NCI-H460 (cell line): ENCODE results near the gene MAP3K7. TPM values are rescaled to one million over a fixed set of nuclear protein-coding genes. Genes with fewer than 3 reads are reported as not detected.

Experiments used
- DNase-seq: peaks from one replicate; pipeline ENCODE4 v3.0.0-alpha.2; 2016; ENCODE audit warnings: low read depth; ENCODE audit errors: extremely low read depth
- total RNA-seq: library from RNA; depleted of rRNA; stranded (reverse); fragments of >200 nt; shearing (Covaris generic); gene quantifications from 2 replicates; pipeline ENCODE4 v1.2.3, GENCODE V29; 2014

Gene MAP3K7
- total RNA-seq, 1 experiment from 2014 or later, result 22.6 TPM

- DNase-seq, result no peak
These were observed 101.1 kb downstream of the MAP3K7 start for GRCh38 chr6:90485635-90486277.

DNA sequence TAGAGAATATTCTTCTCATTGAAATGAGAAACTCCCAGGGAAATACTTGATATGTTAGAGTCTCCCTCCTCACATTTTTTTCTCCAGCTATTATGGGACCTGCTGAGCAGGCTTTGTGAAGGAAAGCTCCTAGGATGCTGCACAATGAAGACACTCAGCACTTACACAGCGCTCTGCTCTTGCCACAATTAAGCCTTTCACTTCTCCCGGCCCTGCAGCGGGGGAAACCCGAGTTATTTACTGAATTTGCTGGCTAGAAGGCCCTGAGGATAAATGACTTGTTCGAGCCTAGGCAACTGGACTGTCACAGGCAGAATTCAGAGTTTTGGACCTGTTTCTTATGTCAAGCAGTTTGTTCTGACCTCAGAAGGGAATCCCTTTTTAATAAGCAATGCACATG lies 102.0 kb downstream of the MAP3K7 start:
- no peak for DNase-seq

DNA sequence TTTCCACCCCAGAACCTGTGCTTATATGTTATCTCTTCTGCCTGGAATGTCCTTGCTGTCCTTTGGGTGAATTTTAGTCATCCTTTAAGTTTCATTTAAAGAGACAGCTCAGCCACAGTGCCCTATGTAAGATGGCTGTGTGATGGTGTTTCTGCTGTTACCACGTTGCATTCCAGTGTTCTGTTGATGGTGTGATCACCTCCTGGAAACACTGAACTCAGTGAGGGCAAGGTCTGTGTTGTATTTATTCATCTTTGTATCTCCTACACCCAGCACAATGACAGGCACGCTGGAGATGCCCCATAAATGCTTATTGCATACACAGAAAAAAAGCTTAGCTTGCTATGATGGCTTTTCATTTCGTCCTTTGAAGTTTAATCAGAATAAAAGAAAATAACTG lies 102.5 kb downstream of the MAP3K7 start:
- no peak for DNase-seq

- DNase-seq, result no peak
These were observed 102.9 kb downstream of the MAP3K7 start for GRCh38 chr6:90483956-90484355.

- no peak for DNase-seq
These were observed 103.6 kb downstream of the MAP3K7 start for GRCh38 chr6:90483116-90483839.

GRCh38 chr6:90480666-90481065 lies 106.2 kb downstream of the MAP3K7 start:
- DNase-seq, result no peak

DNA sequence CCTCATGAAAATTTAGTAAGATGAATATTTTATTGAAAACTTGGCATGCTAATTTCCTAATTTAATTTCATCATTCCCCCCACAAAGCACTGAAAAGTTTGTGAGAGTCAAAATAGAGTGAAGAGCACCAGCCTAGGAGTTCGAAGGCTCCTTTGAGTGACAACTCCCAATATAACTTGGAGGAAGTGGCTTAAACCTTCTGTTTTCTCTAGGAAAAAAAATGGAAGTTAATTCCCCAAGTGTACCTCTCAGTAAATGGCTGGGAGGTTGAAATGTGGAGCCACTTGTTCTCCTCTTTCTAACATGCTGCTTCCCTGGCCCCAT lies 107.3 kb downstream of the MAP3K7 start:
- DNase-seq, result no peak

GRCh38 chr6:90478789-90479602 lies 107.9 kb downstream of the MAP3K7 start:
- peak; percentile 90 for DNase-seq

- DNase-seq, result no peak
These were observed 108.6 kb downstream of the MAP3K7 start for GRCh38 chr6:90478278-90478677.

GRCh38 chr6:90477366-90477765 lies 109.5 kb downstream of the MAP3K7 start:
- no peak for DNase-seq

DNA sequence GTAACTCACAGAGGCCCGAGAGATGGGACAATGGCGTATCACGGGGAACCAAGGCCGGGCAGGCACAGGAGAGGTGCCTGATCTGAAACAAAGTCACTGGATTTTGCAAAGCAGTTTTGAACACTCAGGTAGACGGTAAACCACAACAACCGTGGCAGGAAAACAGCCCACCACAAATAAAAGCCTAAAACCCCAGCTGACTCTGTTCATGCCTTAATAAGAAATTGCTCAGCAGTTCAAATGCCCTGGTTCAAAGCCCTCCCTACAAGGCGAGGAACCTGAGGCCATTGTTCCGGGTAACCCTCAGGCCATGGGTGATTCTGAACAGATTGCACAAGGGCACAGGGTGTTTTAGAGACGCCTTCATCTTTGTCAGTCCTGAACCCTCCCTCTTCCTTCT lies 114.2 kb downstream of the MAP3K7 start:
- no peak for DNase-seq

DNA sequence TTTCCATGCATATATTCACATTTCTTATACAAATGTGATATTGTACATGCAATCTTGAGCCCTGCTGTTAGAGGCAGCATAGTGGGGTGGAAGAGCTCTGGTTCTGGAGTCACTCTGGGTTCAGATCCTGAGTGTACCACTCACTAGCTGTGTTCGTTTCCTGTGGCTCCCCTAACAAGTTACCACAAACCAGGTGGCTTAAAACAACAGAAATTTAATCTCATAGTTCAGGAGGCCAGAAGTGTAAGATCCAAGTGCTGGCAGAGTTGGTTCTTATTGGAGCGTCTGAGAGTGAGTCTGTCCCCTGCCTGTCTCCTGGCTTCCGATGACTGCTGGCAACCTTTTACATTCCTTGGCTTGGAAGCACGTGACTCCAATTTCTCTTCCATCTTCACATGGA lies 115.6 kb downstream of the MAP3K7 start:
- no peak for DNase-seq

DNA sequence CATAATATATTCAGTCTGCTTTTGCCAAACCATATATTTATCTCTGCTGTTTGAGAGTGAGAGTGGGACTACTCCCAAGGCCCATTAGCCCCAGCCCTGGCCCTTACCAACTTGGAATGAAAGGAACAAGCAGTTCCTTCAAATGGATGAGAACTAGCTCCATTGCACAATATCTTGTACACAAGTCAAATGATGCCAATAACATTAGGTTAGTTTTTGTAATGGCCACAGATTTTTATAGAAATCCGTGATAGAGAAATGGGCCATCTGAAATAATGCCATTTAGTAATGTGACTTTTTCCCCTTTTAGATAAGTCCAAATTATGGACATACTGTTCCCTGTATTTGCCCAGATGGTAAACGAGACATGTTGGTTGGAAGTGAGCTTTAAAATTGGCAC lies 117.0 kb downstream of the MAP3K7 start:
- no peak for DNase-seq

DNA sequence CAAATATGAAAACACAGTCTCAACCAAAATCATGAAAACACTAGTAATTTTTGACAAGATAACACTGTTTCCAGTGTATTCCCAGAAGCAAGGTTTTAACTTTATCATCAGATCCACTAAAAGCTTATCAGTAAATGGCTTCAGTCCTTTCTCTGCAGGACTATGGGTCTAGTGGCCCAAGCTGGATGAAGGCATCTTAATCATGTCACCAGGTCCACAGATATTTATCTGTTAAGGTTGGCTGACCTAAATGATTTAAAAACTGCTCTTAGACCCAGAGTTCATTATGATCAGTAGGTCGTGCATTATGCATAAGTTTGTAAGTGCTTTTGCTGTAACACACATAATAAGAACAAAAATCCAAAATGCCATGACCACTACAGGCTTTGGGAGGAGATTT lies 118.0 kb downstream of the MAP3K7 start:
- DNase-seq, result no peak

DNA sequence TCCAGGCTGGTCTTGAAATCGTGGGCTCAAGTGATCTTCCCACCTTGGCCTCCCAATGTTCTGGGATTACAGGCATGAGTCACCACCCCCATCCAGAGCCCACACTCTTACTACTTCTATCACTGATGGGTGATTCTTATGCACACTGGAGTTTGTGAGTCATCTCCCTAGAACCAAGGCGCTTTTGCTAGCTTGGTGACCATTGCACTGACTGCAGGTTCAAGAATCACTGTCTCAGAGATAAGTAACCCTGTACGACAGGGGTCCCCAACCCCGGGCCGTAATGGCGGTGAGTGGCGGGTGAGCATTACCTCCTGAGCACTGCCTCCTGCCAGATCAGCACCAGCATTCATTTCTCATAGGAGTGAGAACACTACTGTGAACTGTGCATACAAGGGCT lies 118.8 kb downstream of the MAP3K7 start:
- DNase-seq, result no peak

DNA sequence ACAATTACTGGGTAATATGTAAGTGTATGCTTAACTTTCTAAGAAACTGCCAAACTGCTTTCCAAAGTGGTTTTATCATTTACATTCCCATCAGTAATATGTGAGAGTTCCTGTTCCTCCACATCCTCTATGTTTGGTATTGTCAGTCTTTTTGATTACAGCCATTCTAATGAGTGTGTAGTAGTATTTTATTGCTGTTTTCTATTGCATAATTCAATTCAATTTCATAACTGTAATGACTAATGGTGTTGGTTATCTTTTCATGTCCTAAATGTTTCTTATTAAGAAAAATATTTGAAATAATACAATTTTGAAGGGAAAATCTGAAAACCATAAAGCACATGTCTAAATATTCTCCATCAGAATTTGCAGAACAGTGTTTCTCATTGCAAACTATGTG lies 119.3 kb downstream of the MAP3K7 start:
- DNase-seq, result no peak

DNA sequence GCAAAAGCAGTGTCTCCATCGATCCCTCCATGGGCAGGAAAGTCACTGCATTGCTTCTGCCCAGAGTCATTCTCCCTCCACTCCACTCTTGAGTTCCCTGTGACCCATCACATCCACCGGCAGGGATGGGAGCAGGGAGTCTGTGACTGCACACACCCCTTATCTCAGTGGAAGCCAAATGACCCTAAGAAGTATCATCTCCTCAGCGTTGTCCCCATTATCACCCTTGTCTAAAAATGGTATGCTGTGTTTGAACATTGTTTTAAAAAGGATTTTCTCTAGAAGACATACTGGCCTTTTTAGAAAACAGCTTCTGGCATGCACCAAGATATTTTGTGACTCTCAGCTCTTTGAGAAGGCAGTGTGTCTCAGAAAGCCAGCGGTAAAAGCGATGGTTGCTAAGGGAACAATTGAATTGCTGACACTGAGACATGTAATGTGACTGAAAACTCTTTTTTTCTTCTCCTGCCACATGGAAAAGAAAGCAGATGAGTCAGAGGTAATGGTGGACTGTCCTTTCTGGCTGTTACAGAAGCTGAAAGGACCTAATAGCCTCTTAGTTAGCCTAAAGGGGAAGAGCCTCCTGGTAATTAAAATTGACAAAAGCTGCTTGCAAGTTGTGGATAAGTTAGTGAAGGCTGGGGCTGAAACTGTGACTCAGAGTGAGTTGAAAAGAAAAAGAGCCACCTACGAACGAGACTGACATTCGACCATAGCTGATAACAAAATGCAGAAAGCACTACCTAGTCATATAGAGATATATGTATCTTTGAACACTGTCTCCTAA lies 120.5 kb downstream of the MAP3K7 start:
- DNase-seq, result no peak

DNA sequence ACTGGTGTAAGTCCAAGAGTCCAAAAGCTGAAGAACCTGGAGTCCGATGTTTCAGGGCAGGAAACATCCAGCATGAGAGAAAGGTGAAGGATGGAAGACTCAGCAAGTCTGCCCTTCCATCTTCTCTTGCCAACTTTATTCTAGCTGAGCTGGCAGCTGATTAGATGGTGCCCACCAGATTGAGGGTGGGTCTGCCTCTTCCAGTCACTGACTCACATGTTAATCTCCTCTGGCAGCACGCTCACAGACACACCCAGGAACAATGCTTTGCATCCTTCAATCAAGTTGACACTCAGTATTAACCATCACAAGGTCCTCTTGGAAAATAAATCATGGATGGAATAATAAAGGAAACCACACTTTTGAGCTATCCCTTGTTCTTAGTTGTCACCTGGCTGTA lies 121.2 kb downstream of the MAP3K7 start:
- no peak for DNase-seq

DNA sequence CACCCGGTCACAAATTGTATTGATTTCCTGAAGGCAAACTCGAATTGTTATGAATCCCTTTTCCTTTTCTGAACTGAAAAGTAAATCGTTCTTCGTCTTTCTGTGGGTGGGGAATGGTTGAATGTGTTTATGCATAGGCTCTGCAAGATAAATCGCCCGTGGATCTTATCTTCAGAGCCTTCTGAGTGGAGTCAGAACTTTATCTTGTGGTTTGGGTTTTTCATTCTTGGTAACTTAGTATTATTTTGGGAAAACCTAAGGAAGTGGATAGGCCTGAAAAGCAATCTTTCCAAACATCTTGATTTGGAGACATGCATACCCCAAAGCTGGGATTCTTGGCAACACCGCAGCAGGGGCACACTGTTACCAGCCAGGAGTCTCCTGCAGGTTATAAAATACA lies 122.4 kb downstream of the MAP3K7 start:
- DNase-seq, result no peak

DNA sequence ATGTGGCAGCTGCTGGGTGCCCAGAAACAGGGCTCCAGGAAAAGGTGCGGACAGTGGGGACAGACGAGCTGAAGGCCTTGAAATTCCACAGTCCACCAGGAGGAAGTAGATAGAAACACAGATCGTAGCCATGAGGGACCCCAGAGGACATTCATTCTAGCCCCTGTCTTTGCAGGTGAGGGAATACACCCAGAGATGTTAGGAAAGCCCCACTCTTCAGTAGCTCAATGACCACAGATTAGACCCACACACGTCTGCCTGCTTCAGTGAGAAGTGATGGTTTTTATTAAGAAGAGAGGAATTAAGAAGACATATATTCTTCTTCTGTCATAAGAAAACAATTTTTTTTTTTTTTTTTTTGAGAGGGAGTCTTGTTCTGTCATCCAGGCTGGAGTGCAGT lies 123.0 kb downstream of the MAP3K7 start:
- no peak for DNase-seq
